Parathyroid adenoma (tissue), 2 donors: Measurements from ENCODE around the gene CAMSAP1.

Experiments used
- H2AFZ ChIP-seq: fragments of 300-600 bp; sonication (generic); one replicate; pipeline ENCODE4 v1.7.0; 2017; ENCODE audit warnings: antibody characterized with exemption, mild to moderate bottlenecking
- H3K27ac ChIP-seq: fragments of 300-600 bp; sonication (generic); one replicate; pipeline ENCODE4 v1.7.0; 2017
- H3K27me3 ChIP-seq: fragments of 300-600 bp; sonication (generic); one replicate; pipeline ENCODE4 v1.7.0; 2017; ENCODE audit warnings: low read length; ENCODE audit not compliant: control insufficient read depth, insufficient read depth
- H3K36me3 ChIP-seq: fragments of 300-600 bp; sonication (generic); one replicate; pipeline ENCODE4 v1.7.0; 2017; ENCODE audit warnings: low read length; ENCODE audit not compliant: control insufficient read depth, insufficient read depth
- H3K4me1 ChIP-seq: fragments of 300-600 bp; sonication (generic); one replicate; pipeline ENCODE4 v1.7.0; 2017; ENCODE audit warnings: control low read depth
- H3K4me2 ChIP-seq: fragments of 300-600 bp; sonication (generic); one replicate; pipeline ENCODE4 v1.7.0; 2017; ENCODE audit warnings: low read length
- H3K4me3 ChIP-seq: fragments of 300-600 bp; sonication (generic); one replicate; pipeline ENCODE4 v1.7.0; 2017; ENCODE audit warnings: low read depth, low read length
- H3K79me2 ChIP-seq: fragments of 300-600 bp; sonication (generic); one replicate; pipeline ENCODE4 v1.7.0; 2017; ENCODE audit warnings: control low read depth
- H3K9ac ChIP-seq: fragments of 300-600 bp; sonication (generic); one replicate; pipeline ENCODE4 v1.7.0; 2017; ENCODE audit warnings: mild to moderate bottlenecking
- H3K9me3 ChIP-seq: fragments of 300-600 bp; sonication (generic); one replicate; pipeline ENCODE4 v1.7.0; 2017; ENCODE audit warnings: low read length; ENCODE audit not compliant: control insufficient read depth
- CTCF ChIP-seq: fragments of 300-600 bp; sonication (generic); IDR thresholded peaks from one replicate; pipeline ENCODE4 v1.7.0; 2017; ENCODE audit warnings: antibody characterized with exemption, mild to moderate bottlenecking
- donor health status: primary hyperparathyroidism.

Gene CAMSAP1

DNA sequence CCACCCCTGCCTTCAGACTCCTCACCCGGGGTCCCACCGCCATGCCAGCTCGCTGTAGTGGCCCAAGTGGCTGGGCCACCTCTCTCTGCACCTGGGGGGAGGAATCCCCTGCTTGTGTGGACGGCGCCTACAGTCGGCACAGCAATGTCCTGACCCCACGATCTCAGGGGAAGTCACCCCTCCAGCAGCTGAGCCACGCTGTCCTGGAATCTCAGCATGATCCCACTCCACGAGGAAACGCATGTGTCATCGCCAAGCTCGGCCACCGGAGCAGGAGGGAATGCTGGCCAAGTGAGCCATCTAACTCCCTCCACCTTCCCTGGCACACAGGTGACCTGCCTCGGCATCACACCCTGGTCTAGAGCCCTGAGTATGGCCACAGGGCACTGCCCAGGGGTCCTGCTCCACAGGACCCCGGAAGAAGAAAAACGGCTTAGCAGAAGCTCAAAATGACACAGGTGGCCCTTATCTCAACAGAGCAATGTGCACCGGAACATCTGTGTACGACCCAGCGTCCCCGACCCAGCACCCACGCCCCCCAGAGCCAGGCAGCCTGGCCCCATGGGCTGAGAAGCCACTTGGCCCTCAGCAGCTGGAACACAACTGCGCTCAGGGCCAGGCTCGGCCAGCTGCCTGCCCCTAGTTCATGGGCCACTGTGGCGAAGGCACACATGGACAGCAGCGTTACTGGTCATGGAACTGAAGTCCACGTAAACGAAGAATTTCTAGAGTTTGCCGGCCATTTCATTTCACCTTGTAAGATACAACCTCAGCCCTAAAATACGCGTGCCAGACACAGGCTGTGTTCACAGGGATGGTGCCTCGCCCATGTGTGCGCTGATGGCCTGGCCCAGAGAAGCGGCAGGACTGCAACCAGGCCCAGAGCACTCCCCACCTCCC lies 23.4 kb upstream of the CAMSAP1 start:
- Histone ChIP-seq H3K4me3 (no peak overlapping the region), H3K27ac (no peak overlapping the region), H3K4me1 (no peaks in the 10 kb centered on the region), H3K4me2 (no peak overlapping the region), H3K36me3 (no peaks in the 10 kb centered on the region), H3K27me3 (no peaks in the 10 kb centered on the region), H3K79me2 (no peaks in the 10 kb centered on the region), H3K9me3 (no peaks in the 10 kb centered on the region), H2AFZ (no peak overlapping the region), H3K9ac (no peak overlapping the region)
- no peak for TF ChIP-seq CTCF

DNA sequence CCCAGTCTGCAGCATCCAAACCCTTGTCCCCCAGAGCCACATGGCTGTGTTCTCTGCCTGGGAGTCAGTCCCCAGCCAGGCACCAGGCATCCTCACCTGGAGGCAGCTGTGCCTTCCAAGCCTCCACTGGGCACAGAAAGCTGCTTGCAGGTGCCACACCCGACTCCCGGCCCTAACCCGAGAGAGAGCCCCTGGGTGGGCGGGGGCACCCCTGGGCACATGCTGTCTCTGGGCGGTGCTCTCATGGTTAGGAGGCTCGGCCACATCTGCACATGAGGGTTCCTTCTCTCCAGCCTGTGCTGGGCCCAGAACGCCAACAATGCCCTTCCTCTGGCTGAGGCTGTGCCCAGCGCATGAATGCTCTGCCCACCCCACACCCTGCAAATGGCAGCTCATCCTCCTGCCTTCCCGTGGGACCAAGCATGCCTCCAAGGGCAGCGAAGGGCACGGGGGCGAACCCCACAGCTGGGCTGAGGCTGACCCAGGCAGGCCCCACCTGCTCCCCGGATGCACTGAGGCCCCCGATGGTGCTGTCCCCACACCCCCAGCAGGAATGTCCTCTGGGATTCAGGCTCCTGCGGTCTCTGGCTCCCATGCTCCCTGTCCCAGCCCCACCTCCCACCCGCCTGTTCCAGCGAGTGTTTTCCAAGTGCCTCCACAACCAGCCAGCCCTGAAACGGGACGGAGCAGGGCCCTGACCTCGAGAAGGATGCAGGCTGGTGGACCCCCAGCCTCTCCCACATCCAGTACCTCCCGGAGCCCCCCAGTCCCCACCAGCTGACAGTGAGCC lies 22.5 kb upstream of the CAMSAP1 start:
- Histone ChIP-seq H3K36me3 (no peaks in the 10 kb centered on the region), H3K4me2 (no peak overlapping the region), H3K27me3 (no peaks in the 10 kb centered on the region), H3K79me2 (no peaks in the 10 kb centered on the region), H3K4me1 (no peaks in the 10 kb centered on the region), H3K4me3 (no peak overlapping the region), H3K9me3 (no peaks in the 10 kb centered on the region), H2AFZ (no peak overlapping the region), H3K9ac (no peak overlapping the region), H3K27ac (no peak overlapping the region)
- TF ChIP-seq CTCF: no peak

DNA sequence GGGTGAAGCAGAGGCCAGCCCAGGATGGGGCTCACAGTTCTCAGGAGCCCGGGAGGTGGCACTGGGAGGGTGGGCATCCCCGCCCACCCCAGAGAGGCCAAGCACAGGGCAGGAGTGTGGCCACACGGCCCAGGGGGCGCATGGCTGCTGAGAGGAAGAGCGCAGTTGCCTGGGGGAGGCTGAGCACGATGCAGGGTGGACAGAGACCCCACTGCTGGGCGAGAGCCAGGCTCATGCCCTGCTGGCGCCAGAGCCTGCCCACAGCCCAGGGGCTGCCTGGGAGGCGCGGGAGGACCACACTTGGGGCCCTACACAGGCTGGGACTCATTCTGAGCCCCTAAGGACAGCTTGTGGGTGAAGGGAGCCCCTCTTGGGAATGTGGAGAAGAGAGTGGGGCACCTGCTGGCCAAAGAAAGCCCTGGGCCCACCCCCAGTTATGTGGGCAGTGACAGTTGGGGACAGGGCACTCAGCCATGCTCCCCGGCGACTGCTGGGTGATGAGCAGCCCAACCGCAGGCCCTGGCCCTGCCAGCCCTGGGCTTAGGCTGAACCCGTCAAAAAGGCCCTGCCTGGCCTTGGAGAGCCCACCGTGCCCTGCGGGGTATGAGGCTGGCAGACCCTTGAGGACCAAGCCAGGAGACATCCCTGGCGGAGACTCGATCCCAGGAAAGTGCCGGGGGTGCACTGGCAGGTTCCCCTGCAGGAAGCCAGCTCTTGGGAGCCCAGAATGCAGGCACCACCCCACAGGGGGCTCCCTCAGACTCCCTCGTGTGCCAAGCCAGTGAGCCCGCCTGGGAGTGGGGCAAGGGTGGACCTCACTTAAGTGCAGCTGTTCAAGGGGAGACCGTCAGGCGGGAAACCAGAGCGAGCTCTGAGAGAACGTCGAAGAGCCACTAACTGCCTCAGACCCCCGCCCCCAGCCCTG lies 21.6 kb upstream of the CAMSAP1 start:
- H3K9me3 ChIP-seq: no peaks in the 10 kb centered on the region
- H3K27me3 ChIP-seq: no peaks in the 10 kb centered on the region
- TF ChIP-seq CTCF: no peak
- no peak overlapping the region for H3K27ac ChIP-seq
- no peaks in the 10 kb centered on the region for H3K4me1 ChIP-seq
- H3K4me3 ChIP-seq: no peak overlapping the region
- no peak overlapping the region for H3K4me2 ChIP-seq
- H3K79me2 ChIP-seq: no peaks in the 10 kb centered on the region
- no peaks in the 10 kb centered on the region for H3K36me3 ChIP-seq
- H3K9ac ChIP-seq: no peak overlapping the region
- no peak overlapping the region for H2AFZ ChIP-seq

- Histone ChIP-seq H3K9me3 (no peaks in the 10 kb centered on the region), H3K4me3 (no peak overlapping the region), H3K4me1 (no peaks in the 10 kb centered on the region), H3K4me2 (no peak overlapping the region), H3K27me3 (no peaks in the 10 kb centered on the region), H3K79me2 (no peaks in the 10 kb centered on the region), H3K36me3 (no peaks in the 10 kb centered on the region), H3K9ac (no peak overlapping the region), H2AFZ (no peak overlapping the region), H3K27ac (no peak overlapping the region)
- no peak for TF ChIP-seq CTCF
Observed at GRCh38 chr9:135928074-135928730, 20.9 kb upstream of the CAMSAP1 start.
